Left lung (tissue), 10 donors: Measurements from ENCODE around the gene HIP1. TPM values are rescaled to one million over a fixed set of nuclear protein-coding genes. Genes with fewer than 3 reads are reported as not detected.

Experiments
- ATAC-seq: fragments of 200-7000 bp; cut with Tn5 transposase; one replicate; pipeline ENCODE4 v1.9.1; 2020; ENCODE audit warnings: moderate library complexity
- DNase-seq, 4 donors: peaks; one replicate each; pipeline ENCODE4 v3.0.0-alpha.2; 2013 to 2020
- H3K27ac ChIP-seq, 2 donors: fragments of 200-600 bp; sonication (generic) in 1 of 2; one replicate each; pipeline versions ENCODE4 v1.5.0 to v1.8.0; 2020 to 2021
- H3K27me3 ChIP-seq, 2 donors: fragments of 200-600 bp; sonication (generic) in 1 of 2; one replicate each; pipeline versions ENCODE4 v1.5.0 to v1.8.0; 2020 to 2021
- H3K36me3 ChIP-seq, 2 donors: fragments of 200-600 bp; sonication (generic) in 1 of 2; one replicate each; pipeline versions ENCODE4 v1.5.0 to v1.8.0; 2020 to 2021
- H3K4me1 ChIP-seq, 2 donors: fragments of 200-600 bp; one replicate each; pipeline ENCODE4 v1.8.0; 2021
- H3K4me3 ChIP-seq, 2 donors: fragments of 200-600 bp; sonication (generic) in 1 of 2; one replicate each; pipeline versions ENCODE4 v1.5.0 to v1.8.0; 2020 to 2021; ENCODE audit warnings: mild to moderate bottlenecking in 1 of 2
- H3K9me3 ChIP-seq, 2 donors: fragments of 200-600 bp; sonication (generic) in 1 of 2; one replicate each; pipeline versions ENCODE4 v1.5.0 to v1.8.0; 2020 to 2021
- CTCF ChIP-seq, 2 donors: fragments of 200-600 bp; sonication (generic) in 1 of 2; IDR thresholded peaks; one replicate each; pipeline versions ENCODE4 v1.5.0 to v1.8.0; 2021; ENCODE audit warnings: antibody characterized with exemption in 2 of 2
- intact Hi-C, 2 donors: fragments of 100-400 bp; cut with DNase I; formaldehyde crosslinking; loops; one replicate each; pipeline versions ENCODE4 v1.11.2 to v1.14.2; 2022
- polyA plus RNA-seq, 6 donors: library from polyadenylated mRNA; unstranded; fragments of 120-200 nt; gene quantifications; one replicate each; pipeline ENCODE4 v1.2.1, GENCODE V29; 2013; ENCODE audit not compliant: insufficient read length in 6 of 6
- total RNA-seq, 2 donors: library from RNA; stranded (reverse); fragmentation: NEBNext Ultra II Directional; extraction: Animal tissue kit (Norgen Biotek cat#: 25700); gene quantifications; one replicate each; pipeline ENCODE4 v1.2.1, GENCODE V29; 2021
- donor health status: DM: no; HTN: yes; CAD: no.
- donor health status: DM: no; HTN: no; CAD: no.

Gene HIP1
- total and polyA plus RNA-seq, 8 donors: 41.9 to 84.2 (median 46.0) TPM

DNA sequence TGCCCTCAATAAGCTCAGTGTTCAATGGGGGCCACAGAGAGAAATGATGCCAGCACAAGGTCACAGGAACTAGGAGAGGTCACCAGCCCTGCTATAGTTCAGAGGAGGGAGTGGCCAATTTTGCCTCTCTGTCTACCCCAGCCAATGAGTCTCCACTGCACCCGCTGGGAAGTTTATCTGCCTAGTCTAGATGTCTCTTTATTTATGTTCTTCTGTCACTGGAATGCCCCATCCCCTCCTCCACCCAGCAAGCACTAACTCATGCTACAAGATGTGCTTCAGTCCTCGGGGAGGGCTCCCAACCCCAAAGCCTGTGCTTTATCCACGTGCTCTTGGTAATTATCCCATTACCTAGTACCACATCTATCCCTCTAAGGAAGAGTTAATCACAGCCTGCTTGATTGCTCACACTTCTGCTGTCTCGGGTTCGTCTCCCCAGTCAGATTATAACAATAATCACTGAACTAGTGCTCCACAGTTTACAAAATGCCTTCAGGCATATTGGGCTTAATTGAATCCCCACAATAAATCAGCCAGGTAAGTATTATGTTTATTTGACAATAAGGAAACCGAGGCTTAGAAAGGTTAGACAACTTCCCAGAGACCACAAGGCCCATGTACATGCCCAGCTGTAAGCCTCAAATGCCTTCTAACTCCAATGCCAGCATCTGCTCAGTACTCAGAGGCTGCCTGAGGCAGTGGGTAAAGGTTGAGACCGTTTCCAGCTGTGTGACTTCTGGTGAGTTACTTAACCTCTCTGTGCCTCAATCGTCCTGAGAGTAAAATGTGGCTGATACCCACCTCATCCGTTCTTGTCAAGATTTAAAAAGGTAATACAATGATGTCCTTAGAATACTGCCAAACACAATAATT lies 3.9 kb downstream of the HIP1 start:
- intact Hi-C loops: no loop called here
- H3K27me3 ChIP-seq: no peaks in the 10 kb centered on the region
- H3K9me3 ChIP-seq: no peaks in the 10 kb centered on the region
- no peaks in the 10 kb centered on the region for H3K36me3 ChIP-seq
- no peak for TF ChIP-seq CTCF (IDR thresholded peaks at IDR 0.05)
- no peak for ATAC-seq
- H3K4me3 ChIP-seq: no peak overlapping the region
- no peak for DNase-seq
- peaks cover 10 to 35% of the 10 kb centered on the region in 2 donors for H3K4me1 ChIP-seq
- H3K27ac ChIP-seq: peak overlapping the region in 1 of 2 donors; percentile 37

DNA sequence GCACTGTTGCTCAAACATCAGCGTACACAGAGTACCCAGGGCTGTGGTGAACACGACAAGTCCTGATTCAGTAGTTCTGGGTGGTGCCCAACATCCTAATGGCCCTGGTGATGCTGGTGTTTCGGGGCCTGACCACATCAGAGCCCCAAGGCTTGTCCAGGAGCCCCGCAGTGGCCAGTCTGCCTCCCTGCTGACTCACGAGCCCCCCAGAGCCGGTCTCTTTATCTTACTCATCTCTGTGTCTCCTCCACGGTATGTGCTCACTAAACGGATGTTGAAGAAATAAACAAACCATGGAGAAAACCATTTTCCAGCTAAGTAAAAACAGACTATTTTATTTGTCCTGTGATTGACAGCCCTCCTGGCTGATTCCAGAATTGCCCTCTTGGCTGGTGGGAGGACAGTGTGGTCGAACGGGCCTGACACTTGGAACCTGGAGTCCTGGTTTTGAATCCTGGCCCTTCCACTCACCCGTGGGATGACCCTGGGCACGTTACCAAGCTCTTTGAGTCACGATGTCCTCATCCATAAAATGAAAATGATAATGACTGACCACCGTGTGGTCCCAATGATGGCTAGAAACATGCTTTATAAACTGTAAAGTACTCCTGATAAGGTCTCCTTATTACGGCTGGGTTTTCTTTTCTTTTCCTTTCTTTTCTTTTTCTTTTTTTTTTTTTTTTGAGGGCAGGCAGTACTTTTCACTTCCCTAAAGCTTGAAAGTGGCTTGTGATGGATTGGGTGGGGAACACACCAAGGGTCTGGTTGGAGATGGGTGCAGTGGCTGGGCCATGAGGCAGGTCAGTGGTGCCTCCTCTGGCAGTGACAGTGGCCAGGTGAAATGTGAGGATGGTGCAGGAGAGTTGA lies 5.7 kb downstream of the HIP1 start:
- peaks cover 10 to 43% of the 10 kb centered on the region in 2 donors for H3K4me1 ChIP-seq
- H3K27me3 ChIP-seq: no peaks in the 10 kb centered on the region
- no peak overlapping the region for H3K4me3 ChIP-seq
- no peaks in the 10 kb centered on the region for H3K36me3 ChIP-seq
- intact Hi-C loops: no loop called here
- H3K27ac ChIP-seq: peak overlapping the region; percentile 59 to 62
- no peak for DNase-seq
- H3K9me3 ChIP-seq: no peaks in the 10 kb centered on the region
- peak; percentile 7 for ATAC-seq
- TF ChIP-seq CTCF (IDR thresholded peaks at IDR 0.05): no peak

- H3K36me3 ChIP-seq: no peaks in the 10 kb centered on the region
- no peak for DNase-seq
- peaks cover 10 to 46% of the 10 kb centered on the region in 2 donors for H3K4me1 ChIP-seq
- no peaks in the 10 kb centered on the region for H3K9me3 ChIP-seq
- no peak for ATAC-seq
- H3K4me3 ChIP-seq: no peak overlapping the region
- TF ChIP-seq CTCF (IDR thresholded peaks at IDR 0.05): no peak
- H3K27ac ChIP-seq: peak overlapping the region; percentile 59 to 62
- no peaks in the 10 kb centered on the region for H3K27me3 ChIP-seq
- intact Hi-C loops: no loop called here
Measured at GRCh38 chr7:75732016-75732521, 6.7 kb downstream of the HIP1 start.

DNA sequence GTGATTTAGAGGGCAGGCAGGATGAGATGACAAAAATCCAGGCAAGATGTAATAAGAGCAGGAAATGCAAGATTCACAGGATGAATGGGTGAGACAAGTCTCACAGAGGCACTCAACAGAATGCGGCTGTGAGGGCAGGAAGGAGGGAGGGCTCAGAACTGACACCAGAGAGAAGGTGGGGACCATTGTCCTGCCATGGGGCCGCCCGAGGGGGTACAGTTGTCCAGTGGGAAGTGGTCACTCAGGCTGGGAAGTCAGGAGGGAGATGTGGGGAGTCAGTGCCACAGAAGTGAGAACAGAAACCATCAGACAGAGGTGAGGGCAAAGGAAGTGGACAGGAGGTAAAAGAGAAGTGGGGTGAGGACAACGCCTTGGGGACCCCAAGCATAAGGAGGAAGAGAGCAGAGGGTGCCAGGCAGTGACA lies 8.9 kb downstream of the HIP1 start:
- peak overlapping the region in 1 of 2 donors; percentile 55 for H3K27ac ChIP-seq

More for the DNA sequence above, 8.9 kb downstream of the HIP1 start:
- ATAC-seq (no peak), DNase-seq (no peak)
- intact Hi-C loops: no loop called here
- no peaks in the 10 kb centered on the region for H3K9me3 ChIP-seq
- TF ChIP-seq CTCF (IDR thresholded peaks at IDR 0.05): no peak
- H3K36me3 ChIP-seq: no peaks in the 10 kb centered on the region
- H3K4me1 ChIP-seq: peaks cover 10 to 42% of the 10 kb centered on the region in 2 donors
- H3K4me3 ChIP-seq: no peak overlapping the region
- H3K27me3 ChIP-seq: no peaks in the 10 kb centered on the region
